NCI-H345 treated with DMSO at 0.1 percent for 48 hours (cell line): ENCODE results near the gene TBC1D7.

Source experiments
- DNase-seq: peaks from one replicate; lab custom pipeline; 2025; ENCODE audit not compliant: unreplicated experiment; lab: John Stamatoyannopoulos, UW

The TBC1D7 gene

DNA sequence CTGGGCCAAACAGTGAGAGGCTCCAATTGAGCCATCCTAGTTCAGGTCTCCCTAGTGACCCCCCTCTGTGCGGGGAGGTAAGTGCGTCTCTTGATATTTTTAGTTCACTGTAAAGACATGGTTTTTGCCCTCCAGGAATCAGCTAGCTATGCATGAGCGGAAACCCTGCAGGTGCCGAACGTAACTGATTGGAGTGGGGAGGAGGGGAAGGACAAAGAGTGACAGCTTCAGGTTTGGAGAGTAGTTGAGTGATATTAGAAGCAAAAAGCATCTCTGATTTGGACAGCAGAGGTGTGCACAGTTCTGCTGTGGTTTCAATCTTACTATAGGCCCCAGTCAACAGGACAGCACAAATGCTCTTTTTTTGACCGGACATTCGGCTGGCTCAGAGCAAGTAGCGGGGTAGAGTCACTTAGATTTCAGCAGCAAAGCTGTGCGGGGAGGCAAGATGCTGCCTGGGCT lies 31.8 kb downstream of the TBC1D7 start:
- DNase-seq: peak; percentile 1

DNA sequence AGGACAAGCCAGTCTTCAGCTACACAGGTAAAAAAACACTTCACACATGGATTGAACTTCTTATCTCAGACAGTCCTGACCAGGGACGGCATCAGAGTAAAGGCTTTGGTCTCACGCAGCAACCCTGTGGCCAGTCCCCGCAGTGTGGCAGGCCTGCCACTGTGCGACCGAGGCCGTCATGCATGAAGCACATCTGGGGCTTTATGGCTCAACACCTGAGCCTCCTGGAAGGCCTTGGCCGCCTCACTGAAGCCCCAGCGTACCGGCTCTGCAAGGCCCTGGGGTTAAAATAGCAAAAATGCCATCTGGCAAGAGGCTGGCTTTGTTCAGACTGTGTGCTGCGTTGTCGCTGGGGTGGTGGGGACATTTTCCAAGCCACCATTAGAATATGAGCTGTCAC lies 32.8 kb downstream of the TBC1D7 start:
- DNase-seq: no peak

DNA sequence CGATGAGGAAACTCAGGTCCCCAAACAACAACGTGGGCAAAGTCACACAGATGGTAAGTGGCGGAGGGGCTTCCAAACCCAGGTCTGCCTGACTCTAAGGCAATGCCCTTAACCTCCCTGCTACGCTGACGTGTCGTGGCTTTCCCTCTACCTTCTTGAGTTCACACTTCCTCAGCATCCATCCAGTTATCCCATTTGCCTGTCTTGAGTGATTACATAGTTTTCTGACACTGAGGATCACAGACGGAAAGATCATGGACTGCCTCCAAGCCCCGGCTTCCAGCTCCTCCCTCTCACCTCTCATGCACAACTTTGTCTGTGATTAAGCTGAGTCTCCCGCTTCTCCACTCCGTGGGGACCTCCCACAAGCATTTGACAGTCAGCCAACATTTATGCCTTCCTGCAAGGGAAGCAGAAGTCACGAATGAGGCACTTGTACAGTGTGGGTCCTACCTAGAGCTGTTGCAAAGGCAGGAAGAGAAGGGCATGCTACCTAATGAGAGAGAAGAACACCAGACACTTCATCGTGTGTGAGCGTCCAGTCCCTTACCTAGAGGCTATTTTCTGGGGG lies 33.8 kb downstream of the TBC1D7 start:
- no peak for DNase-seq

DNA sequence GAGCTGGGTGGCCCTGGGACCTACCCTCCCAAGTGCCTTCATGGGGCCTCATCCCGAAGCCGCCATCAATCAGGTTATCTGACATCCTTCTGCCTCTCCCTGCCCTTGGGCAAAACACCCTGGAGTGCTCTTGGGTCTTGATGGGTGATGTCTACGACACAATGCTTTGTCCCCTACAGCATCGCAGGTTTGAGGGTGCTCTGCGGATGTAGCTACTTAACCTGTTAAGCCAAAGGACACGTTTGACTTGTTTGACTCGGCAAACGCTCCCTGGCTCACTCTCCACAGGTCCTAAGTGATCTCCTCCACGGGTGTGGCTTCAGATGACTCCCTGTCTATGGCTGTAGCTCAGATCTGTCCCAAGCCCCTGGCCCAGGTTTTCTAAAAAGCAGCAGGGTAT lies 35.6 kb downstream of the TBC1D7 start:
- no peak for DNase-seq

DNA sequence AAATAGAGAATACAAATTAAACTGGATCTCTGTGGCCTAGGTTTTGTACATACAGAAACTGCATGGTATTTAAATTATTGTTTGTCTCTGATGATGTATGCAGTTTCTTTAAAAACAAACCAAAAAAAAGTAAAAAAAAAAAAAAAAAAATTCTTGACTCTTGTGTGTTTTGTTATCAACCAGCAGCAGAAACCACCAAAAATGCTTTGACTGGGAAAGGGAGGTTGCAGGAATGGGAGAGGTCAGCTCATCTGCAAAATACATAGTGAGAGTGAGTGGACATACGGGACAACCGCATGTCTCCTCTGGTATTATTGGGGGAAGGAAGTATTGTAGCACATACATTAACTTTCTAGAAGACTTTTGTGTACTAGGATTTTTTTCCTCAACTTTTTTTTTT lies 38.0 kb downstream of the TBC1D7 start:
- DNase-seq: no peak

DNA sequence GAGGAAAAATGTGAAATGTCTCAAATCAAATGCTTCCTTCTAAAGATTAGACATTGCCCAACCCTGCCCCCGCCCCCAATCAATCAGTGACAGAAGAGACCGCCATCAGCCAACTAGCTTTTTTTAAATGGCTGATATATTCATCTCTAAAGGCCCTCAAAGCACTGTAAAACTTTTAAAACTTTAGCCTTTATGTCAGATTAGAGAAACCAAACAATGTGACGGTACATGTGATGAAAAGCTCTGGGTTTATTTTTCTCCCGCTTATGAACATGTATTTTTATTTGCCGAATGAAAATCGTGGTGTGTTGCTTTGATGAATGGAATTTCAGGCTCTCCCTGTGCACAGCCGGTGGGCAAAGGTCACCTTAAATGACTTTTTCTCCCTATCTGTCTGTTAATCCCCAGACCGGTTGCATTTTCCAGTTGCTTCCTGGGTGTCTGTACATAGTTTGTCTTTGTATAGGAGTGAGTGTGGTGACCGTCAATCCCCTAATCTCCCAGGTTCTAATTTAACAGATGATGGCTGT lies 38.5 kb downstream of the TBC1D7 start:
- DNase-seq: no peak

DNA sequence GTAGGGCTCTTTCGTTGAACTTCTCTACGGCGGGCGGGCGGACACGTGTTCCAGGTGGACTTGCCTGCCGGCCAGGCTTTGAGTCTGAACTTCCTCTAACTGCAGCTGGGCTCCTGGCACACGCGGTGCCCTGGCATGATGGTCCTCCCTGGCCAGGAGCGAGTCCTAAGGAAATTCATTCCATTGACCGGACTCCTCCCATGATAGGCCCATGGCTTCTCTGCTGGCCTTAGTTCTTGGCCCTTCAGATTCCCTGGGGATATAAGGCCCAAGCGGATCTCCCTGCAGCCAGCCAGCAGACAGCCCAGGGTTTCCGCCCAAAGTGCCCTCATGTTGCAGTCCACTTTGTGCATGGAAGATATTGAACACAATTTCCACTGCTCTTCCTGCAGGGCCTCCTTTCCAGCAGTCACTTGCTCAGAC lies 39.4 kb downstream of the TBC1D7 start:
- DNase-seq: no peak

DNA sequence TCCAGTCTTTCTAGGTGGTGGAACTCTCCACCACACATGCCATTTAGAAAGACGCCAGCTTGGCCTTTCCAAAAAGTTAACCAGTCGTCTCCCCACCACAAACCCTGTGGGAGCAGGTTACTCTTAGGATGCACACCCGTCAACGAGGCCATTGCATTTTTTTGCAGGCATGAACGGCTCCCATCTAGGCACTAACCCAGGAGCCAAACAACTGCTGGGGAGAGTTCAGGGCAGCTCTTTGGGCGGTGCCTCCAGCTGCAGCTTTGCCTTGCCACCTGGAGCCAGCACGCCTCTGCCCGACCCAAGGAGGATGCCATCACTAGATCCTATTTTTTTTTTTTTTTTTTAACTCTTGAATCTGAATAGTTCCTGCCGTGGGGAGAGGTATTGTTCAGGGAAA lies 39.9 kb downstream of the TBC1D7 start:
- DNase-seq: no peak

DNA sequence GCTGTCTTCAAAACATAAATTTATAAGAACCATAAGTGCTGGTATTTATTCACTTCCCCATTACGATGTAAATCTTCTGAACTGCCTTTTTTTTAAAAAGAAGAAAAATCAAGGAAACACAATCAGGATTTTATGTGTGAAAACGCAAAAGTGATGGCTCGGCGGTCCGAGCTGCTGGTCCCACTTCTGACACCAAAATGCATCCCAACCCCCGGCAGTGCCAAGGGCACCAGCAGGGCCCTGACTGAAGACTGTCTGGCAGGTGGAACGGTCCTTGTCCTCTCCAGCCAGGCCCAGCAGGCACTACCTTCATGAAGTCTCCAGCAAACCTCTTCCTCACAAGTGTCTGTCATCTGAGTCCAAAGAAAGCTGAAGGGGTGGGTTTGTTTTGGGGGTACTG lies 41.2 kb downstream of the TBC1D7 start:
- no peak for DNase-seq

DNA sequence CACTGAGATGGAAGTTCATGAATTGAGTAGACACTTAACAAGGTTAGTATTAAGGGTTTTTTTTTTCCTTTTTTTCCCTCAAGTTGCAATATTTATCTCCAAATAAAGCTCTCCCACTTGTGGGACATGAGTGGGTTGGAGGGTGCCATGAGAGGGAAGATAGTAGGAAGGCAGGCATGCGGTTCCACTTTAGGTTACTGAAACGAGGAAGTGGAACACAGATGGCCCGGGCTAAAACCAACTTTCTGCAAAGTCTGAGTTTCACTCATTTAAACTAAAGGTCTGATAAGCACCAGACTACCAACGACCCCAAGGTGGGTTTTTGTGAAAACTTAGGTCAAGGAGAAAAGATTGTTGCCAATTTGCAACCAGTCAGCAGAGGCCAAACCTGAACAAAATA lies 42.2 kb downstream of the TBC1D7 start:
- no peak for DNase-seq

DNA sequence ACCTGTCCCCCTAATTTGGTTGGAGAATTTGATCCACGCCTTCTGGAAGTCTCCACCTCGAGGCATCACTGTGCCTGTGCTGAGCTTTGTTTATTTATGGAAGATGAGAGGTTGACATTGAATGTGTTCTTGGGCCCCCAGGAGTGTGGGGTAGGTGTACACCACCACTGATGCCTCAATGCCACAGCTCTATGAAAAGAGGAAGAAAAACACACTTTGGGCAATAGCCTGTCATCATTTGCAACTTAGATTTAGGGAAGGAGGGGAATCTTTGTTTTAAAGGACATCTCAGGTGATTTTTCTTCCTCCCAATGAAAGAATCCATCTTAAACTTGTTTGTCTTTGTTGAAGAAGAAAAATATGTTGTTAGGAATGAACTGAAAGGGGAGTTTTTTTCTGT lies 42.6 kb downstream of the TBC1D7 start:
- no peak for DNase-seq

DNA sequence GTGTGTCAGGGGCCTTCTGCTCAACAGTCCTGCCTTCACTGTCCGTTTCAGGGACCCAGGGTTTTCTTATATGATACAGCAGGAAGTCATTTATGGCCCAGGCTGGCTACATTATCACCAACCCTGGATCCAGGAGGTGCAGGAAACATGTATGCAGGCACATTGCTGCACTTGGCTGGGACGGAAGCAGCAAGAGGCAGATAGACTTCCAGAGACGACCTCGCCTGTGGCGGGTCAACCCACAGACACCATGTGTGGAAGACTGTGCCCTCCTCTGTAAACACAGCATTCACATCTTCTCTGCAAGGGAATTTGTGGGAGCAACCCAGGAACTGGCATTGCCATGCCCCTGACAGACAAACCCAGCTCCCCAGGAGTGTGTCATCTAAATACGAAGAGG lies 43.7 kb downstream of the TBC1D7 start:
- DNase-seq: no peak

DNA sequence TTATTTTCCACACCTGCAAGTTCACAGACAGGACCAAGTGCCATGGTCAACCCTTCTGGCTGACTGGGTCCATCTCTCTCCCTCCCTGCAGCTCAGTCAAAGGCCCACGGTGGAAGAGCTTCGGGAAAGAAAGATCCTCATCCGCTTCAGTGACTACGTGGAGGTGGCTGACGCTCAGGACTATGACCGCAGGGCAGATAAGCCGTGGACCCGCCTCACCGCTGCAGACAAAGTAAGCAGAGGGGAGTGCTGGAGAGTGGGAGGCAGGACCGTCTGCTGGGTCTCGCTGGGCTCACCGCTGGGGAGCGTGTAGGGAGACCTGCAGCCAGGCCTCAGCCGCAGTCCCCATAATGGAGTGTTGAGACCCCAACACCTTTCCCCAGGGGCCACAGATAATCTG lies 45.0 kb downstream of the TBC1D7 start:
- DNase-seq: no peak

DNA sequence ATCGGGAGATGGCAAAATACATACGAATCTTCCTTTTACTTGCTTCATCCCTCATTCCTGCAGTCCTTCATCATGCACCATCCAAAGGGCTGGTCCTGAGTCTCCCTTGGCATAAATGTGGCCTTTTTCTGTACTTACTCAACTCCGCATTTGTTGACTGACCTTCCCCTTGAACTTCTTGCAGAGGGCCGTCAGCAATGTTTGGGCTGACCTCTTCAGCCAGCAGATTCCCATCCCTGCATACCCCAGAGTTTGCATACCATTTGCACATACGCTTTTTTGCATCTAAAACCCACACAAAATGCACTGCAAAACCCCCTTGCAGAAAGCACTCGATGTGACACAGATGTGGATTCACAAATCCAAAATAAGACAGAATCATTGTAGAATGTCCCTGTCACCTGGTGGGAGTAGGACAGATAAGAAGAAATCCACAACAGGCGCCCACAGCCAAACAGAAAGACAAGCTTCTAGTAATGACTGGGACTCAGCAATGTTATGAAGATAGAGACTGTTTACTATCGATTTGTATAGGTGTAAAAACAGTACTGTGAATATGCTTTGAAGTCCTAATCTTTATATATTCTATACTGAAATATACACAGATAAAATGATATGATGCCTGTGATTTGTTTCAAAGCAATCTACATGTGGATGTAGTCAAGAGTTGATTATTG lies 45.8 kb downstream of the TBC1D7 start:
- DNase-seq: no peak

DNA sequence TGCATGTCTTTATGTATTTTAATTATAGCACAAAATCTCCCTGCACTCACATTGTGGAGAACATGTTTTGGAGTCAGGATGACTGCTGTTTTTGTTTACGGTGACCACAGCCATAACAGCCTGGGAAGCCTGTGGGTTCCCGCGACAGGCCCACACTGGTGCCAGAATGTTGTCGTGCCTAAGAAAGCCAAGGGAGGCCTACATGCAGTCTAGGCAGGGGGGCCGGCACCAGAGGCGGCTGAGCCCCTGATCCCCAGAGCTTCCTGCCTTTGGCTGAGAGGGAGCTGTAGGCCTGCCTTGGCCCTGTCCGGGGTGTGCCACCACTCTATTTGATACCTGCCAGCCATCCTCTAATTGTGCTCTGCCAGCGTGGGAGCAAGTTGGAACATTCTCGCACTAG lies 46.7 kb downstream of the TBC1D7 start:
- no peak for DNase-seq

DNA sequence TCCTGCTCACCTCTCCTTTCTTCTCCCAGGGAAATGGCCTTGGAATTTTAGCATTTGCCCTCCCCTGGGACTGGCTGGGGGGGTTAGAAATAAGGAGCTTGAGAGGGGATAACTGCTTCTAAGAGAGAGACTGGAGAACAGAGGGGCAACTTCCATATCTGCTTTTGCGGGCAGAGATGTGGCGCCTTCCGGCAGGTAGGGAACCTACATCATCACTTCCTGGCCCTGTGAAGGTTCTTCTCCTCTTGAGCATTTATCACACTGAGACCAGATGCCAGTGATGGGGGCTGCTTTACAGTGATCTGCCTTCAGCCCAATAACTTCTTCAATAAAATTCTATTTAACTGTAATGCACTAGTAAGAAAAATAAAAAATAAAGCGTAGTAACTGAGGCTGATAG lies 48.1 kb downstream of the TBC1D7 start:
- no peak for DNase-seq

DNA sequence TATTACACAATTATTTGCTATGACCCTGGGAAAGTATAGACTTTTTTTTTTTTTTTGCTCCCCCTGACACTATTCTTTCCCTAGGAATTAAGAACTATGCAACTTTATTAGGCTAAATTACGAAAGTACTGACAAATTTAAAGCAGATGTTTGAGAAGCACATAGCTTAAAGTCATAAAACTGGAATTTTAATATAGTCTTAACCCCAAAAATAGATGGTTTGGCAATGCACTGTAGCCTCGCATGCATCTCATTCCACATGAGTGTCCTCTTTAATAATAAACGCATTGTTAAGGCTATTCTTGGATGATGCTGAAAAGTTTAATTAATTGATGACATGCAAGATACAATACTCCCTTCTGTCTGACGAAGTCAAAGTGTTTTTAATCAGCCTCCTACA lies 49.3 kb downstream of the TBC1D7 start:
- DNase-seq: no peak

DNA sequence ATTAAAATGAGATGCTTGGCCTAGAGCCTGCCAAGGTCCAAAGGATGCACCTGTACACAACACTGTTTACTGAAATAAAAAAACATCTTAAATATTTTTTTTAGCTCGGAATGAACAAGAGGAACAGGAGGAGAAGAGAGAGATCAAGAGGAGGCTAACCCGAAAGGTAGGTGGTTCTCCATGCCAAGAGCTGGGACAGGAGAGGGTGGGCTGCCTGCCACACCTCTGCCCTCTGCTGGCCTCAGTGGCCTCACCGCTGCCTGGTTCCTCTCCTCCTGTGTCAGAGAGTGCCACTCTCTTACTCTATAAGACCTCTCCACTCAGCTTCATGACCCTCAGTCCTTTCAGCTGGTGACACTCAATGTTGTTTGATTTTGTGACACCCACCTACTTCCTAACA lies 50.2 kb downstream of the TBC1D7 start:
- no peak for DNase-seq

DNA sequence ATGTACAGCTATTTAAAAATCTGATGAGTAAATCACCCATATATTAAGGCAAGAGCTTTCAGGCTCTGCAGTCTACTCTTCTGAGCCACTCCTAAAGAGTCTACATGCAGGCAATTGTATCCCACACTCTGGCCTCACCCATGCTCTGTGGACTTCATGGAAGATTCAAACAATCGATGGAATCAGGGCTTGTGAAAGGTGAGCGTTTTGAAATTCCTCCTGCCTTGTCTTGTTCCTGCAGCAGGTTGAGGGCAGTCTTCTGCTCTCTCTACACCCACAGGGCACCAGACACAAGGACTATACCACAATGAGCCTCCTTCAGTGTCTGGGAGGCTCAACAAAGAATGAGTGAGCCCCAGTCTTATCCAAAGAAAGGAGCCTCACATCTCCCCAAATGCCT lies 51.1 kb downstream of the TBC1D7 start:
- no peak for DNase-seq

DNA sequence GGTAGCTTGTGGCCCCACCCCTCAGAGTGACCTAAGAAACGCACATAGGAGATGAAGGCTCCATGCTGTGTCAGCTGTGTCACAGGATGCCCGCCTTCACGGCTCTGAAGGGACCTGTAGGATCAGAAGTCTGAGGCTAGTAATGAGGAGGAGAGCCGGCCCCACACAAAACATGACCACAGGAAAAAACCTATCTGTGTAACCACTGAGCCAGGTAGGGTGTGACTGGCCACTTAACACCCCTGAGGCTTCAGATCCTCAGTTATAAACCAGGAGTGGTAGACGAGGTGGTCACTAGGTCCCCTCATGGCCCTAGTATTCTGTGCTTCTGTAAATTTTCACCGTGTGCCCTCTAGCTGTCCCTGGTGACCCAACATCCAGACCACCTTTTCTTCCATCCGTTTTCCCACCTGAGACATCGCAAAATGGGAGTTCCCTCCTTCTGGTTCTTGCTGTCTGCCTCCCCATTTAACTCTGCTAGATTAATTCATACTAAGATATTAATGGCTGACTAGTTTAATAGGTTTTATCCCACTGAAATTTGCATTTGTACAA lies 52.8 kb downstream of the TBC1D7 start:
- no peak for DNase-seq

DNA sequence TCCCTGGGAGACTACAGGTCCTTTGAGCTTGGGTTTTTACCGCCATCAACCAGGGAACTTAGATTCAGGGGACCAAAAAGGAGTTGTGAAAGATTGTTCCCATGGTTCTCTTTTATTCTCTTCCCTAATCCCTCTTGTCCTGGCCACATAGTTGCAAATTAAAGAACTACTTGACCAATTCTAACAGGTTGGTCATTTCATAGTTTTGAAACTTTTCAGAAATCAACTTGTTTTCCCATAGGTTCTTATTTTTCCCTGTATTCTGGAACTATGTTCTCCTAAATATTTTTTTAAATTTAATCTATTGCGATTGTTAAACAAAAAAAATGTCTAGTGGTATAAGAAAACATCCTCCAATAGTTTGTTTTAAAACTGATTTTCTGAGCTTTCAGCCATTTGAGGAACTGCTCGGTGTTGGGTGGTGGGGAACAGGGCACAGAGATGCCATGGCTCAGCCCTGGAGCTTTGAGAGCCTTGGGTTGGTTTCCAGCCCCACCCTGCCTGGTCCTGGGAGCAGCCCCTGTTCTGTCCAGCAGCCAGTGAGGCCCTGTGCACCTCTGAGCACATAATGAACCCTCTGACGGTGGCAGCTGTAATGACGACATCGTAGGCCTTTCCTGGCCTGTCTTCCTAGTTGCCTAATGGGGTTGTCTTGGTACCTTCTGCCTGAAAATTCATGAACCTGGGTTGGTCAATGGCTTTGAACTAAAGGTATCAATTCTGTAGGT lies 53.5 kb downstream of the TBC1D7 start:
- no peak for DNase-seq
